GM19455 (cell line): ENCODE results near the gene ARHGEF7.
"Not testable (repeated sequence)": the region's sequence is repeated elsewhere in the genome, so short reads cannot be mapped to it uniquely, and the experiment has no call there.

Experiments
- ATAC-seq: cut with Tn5 transposase; IDR thresholded peaks from one replicate; pipeline ENCODE4 v1.9.1; 2021; ENCODE audit not compliant: unreplicated experiment

Gene ARHGEF7

GRCh38 chr13:111115061-111115964, at the start of gene ARHGEF7:
Gene ARHGEF7, plus strand, starts transcription at chr13:111115310. Its CDS starts 217 bp downstream, at chr13:111115527.
- no peak for ATAC-seq

- ATAC-seq = no peak
Observed at GRCh38 chr13:111065698-111066097, 49.4 kb upstream of the ARHGEF7 start.

DNA sequence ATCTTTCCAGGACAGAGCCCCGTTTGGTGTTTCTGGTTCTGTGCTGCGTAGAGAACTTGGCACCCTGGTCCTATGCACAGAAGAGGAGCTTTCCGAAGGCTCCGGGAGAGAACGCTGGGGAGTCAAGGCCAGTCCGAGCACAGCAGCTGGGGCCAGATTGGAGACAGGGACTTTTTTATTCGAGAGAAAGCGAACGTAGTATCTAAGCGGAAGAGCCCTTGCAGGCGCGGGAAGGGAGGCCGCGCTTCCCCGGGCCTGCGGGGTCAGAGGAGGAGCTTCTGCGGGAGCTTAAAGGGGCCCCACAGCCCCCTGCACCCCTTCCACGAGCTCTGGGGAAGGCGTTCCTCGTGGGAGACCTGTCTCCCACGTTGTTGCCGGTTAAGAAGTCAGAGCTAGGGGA, 48.6 kb upstream of the ARHGEF7 start:
- no peak for ATAC-seq

- ATAC-seq = no peak
Observed at GRCh38 chr13:111068009-111068350, 47.1 kb upstream of the ARHGEF7 start.

- not testable (repeated sequence) for ATAC-seq
Observed at GRCh38 chr13:111071120-111071519, 44.0 kb upstream of the ARHGEF7 start.

DNA sequence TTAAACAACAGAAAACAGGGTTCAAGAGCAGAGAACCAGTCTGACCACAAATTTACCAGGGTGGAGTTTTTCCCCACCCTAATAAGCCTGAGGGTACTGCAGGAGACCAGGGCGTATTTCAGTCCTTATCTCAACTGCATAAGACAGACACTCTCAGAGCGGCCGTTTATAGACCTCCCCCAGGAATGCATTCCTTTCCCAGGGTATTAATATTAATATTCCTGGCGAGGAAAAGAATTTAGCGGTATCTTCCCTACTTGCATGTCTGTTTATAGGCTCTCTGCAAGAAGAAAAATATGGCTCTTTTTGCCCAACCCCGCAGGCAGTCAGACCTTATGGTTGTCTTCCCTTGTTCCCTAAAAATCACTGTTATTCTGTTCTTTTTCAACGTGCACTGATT, 43.6 kb upstream of the ARHGEF7 start:
- ATAC-seq = not testable (repeated sequence)

DNA sequence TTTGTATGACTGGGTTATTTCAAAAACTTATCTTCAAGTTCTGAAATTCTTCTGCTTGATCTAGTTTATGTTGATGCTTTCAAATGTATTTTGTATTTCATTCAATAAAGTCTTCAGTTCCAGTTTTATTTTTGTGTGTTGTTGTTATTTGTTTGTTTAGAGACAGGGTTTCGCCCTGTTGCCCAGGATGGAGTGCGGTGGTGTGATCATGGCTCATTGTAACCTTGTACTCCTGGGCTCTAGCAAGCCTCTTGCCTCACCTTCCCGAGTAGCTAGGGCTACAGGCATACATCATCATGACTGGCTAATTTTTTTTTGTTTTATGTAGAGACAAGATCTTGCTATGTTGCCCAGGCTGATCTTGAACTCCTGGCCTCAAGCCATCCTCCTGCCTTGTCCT, 40.3 kb upstream of the ARHGEF7 start:
- ATAC-seq = no peak

DNA sequence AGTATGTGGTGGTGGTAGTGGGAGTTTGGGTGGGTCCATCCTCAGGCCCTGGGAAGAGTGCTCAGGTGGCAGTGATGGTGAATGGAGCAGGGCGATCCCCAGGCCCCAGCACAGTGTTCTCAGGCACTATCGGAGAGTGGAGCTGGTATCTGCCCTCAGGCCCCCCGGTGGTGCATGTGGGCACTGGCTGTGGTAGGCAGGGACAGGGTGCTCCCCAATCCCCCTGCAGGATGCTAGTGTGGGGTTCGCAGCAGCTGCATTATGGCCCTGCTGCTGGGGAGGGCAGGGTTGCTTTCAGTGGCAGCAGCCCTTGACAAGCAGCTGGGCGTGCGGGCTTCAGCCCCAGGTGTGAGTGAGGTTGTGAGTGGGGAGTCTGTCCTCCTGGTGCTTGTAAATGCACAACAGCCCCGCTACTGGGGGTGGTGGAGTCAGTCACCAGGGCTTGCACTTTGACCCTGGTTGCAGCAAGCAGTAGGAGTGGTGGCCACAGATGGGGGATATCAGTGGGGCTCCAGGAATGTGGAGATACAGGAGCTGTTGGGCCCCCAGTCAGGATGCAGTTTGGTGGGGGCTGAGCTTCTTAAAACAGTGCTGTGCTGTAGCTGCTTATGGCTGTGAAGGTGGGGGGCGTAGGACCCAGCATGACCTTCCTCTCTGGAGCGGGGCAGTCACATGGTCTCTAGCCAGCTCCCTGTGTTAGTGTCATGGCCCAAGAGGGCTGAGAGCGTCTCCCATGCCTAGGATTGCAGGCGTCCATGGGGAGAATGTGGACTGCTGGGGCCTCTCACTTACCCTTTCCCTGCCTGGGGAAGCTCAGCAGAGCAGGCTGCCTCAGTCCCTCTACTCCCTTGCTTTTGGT, 38.7 kb upstream of the ARHGEF7 start:
- ATAC-seq = no peak

DNA sequence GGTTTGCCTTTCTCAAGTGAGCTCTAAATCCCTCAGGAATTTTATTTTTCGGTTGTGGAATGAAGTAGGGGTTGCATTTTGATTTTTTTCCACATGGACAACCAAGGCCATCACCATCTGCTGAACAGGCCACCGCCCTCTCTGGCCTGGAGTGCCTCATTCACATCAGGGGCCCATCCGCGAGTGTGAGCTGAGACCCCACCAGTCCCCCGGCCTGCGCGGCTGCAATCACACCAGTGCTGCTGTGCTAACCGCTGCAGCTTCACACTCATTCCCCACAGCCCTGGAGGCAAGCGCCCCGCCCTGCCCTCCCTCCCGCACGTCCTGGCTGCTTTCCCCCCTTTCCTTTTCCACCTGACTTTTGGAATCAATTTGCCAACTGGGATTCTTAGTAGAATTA, 35.7 kb upstream of the ARHGEF7 start:
- no peak for ATAC-seq

GRCh38 chr13:111080642-111081041, 34.5 kb upstream of the ARHGEF7 start:
- no peak for ATAC-seq

DNA sequence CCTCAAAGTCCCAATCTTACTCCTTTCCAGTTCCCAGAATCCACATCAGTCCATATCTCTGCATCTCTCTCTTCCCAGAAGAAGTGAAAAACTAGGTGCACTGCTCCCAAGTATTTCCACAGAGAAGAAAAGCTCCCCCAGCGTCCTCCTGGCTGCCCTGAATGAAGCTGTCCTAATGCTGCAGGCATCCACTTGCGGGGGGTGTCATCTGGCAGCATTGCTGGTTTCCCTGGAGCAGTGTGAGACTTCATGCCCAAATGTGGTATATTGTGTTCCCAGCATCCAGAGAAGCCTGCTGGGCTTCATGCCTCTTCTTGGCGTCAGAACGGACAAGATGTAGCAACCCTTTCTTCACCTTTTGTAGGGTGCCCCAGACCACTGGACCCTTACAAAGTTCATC, 32.9 kb upstream of the ARHGEF7 start:
- ATAC-seq = no peak

DNA sequence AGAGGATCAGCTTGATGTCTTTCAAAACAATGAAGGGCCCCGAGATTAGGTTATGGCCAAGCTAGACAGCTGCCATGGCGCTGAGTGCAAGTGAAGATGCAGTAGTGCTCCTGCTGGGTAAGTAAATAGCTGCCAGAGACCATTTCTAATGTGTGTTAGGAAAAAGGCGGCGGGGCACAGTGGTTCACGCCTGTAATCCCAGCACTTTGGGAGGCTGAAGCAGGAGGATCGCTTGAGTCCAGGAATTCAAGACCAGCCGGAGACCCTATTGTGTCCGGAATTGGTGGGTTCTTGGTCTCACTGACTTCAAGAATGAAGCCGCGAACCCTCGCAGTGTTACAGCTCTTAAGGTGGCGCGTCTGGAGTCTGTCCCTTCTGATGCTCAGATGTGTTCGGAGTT, 32.3 kb upstream of the ARHGEF7 start:
- not testable (repeated sequence) for ATAC-seq

- not testable (repeated sequence) for ATAC-seq
Observed at GRCh38 chr13:111083693-111084092, 31.4 kb upstream of the ARHGEF7 start.

- no peak for ATAC-seq
Observed at GRCh38 chr13:111090169-111090568, 24.9 kb upstream of the ARHGEF7 start.

- no peak for ATAC-seq
Observed at GRCh38 chr13:111092685-111093084, 22.4 kb upstream of the ARHGEF7 start.

- ATAC-seq = no peak
Observed at GRCh38 chr13:111093136-111093535, 22.0 kb upstream of the ARHGEF7 start.

DNA sequence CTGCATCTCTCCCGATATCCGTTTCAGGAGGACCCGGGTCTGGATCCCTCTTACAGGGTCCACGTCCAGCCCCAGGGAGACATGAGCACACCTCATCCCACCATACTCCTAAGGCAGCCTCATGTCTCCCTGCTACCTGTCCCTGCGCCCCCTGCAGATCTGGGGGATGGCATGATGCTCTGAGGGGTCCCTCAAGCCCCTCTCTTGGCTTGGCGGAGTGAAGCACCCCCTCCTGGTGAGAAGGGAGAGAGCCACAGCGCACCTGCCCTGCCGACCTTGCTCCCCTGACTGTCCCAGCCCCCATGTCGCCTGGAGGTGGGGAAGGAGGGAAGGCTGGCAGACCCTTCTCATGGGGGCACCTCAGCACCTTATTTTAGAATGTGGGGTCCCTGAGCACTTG, 21.5 kb upstream of the ARHGEF7 start:
- ATAC-seq = no peak

- no peak for ATAC-seq
Observed at GRCh38 chr13:111095031-111095840, 19.9 kb upstream of the ARHGEF7 start.

DNA sequence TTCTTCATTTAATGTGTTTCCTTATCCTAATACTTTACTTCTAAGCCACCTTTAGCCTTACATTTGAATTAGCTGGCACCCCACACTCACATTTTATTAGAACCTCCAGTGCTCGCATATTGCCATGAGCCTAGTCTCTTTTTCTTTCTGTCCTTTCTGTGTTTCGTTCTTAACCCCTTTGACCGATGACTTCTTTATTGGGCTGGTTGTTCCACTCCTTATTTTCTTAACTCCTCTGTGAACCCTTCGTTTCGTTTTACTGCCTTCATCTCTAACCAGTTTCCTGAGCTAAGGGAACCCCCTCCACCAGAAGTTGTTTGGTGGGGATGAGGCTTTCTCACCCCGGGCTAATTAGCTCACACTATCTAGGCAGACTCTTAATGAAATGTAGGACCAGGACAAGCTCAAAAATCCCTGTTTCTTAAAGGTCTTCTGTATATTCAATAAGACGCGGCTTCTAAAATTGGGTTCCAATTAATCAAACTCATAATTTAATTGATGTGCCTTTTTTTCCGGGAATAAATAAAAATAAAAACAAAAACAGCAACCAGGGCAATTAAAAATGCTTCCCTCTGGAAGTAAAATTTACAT, 19.1 kb upstream of the ARHGEF7 start:
- no peak for ATAC-seq

GRCh38 chr13:111099290-111099689, 15.8 kb upstream of the ARHGEF7 start:
- ATAC-seq = no peak

DNA sequence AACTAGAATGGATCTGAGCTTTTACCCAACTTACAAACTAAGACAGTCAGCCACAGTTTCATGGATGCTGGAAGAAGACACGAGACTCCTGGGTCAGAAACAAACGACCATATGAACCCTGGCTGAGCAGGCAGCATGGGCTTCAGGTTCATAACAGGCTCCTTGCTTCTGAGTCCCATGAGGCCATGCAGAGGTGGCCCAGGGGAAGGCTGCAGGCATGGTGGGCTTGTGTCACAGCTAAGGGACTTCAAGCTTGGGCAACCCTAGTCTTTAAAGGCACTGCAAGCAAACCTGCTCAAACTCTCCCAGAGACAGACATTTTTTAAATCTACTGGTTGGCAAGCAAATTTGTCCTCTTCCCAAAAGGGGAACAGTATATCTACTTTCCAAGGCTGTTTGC, 5.1 kb upstream of the ARHGEF7 start:
- no peak for ATAC-seq
